HepG2 (cell line): ENCODE measurements around the gene DMXL2. TPM values are rescaled to one million over a fixed set of nuclear protein-coding genes. Genes with fewer than 3 reads are reported as not detected.

Source experiments
- BCL3 ChIP-seq: sonication (generic); formaldehyde crosslinking; IDR thresholded peaks from 2 replicates; pipeline ENCODE4 v1.5.1; 2020; ENCODE audit warnings: mild to moderate bottlenecking, missing genetic modification reagents, moderate library complexity
- CCDC6 ChIP-seq: sonication (generic); formaldehyde crosslinking; IDR thresholded peaks from 2 replicates; pipeline ENCODE4 v1.8.1; 2022; ENCODE audit warnings: mild to moderate bottlenecking, missing genetic modification reagents, moderate library complexity
- CSRNP1 ChIP-seq: sonication (generic); formaldehyde crosslinking; IDR thresholded peaks from 2 replicates; pipeline ENCODE4 v1.8.1; 2023; ENCODE audit warnings: mild to moderate bottlenecking, missing genetic modification reagents
- GATAD2A ChIP-seq: IDR thresholded peaks from 2 replicates; pipeline ENCODE4 v1.6.1; 2016
- KAT8 ChIP-seq: IDR thresholded peaks from 2 replicates; pipeline ENCODE4 v1.6.1; 2016; ENCODE audit warnings: missing genetic modification reagents, missing compliant biosample characterization
- KIAA2018 ChIP-seq: sonication (generic); formaldehyde crosslinking; IDR thresholded peaks from 2 replicates; pipeline ENCODE4 v1.5.0; 2020; ENCODE audit warnings: mild to moderate bottlenecking, missing genetic modification reagents, borderline replicate concordance
- LBX2 ChIP-seq: sonication (generic); formaldehyde crosslinking; IDR thresholded peaks from 2 replicates; pipeline ENCODE4 v1.5.0; 2020; ENCODE audit warnings: missing genetic modification reagents, mild to moderate bottlenecking, borderline replicate concordance
- NFE2L2 ChIP-seq: fragments of 150-350 bp; IDR thresholded peaks from 2 replicates; pipeline ENCODE4 v1.6.1; 2014; ENCODE audit warnings: low read length
- RFXANK ChIP-seq: IDR thresholded peaks from 2 replicates; pipeline ENCODE4 v1.6.1; 2016
- SAFB2 ChIP-seq: sonication (generic); formaldehyde crosslinking; IDR thresholded peaks from 2 replicates; pipeline ENCODE4 v1.5.1; 2020; ENCODE audit warnings: missing genetic modification reagents, low read depth, mild to moderate bottlenecking, borderline replicate concordance
- TARDBP ChIP-seq: sonication (generic); formaldehyde crosslinking; IDR thresholded peaks from 2 replicates; pipeline ENCODE4 v1.8.0; 2022; ENCODE audit warnings: mild to moderate bottlenecking, missing genetic modification reagents
- ZBTB14 ChIP-seq: sonication (generic); formaldehyde crosslinking; IDR thresholded peaks from 2 replicates; pipeline ENCODE4 v1.4.0; 2020; ENCODE audit warnings: missing genetic modification reagents
- ZFYVE20 ChIP-seq: sonication (generic); formaldehyde crosslinking; IDR thresholded peaks from 2 replicates; pipeline ENCODE4 v1.8.0; 2023; ENCODE audit warnings: low read depth, mild to moderate bottlenecking, moderate library complexity, missing genetic modification reagents, borderline replicate concordance
- ZNF337 ChIP-seq: sonication (generic); formaldehyde crosslinking; IDR thresholded peaks from 2 replicates; pipeline ENCODE4 v1.5.1; 2020; ENCODE audit warnings: missing genetic modification reagents, low read depth, mild to moderate bottlenecking, borderline replicate concordance
- ZNF430 ChIP-seq: sonication (generic); formaldehyde crosslinking; IDR thresholded peaks from 2 replicates; pipeline ENCODE4 v1.9.0; 2021; ENCODE audit warnings: mild to moderate bottlenecking, missing genetic modification reagents
- ZNF720 ChIP-seq: sonication (generic); formaldehyde crosslinking; IDR thresholded peaks from 2 replicates; pipeline ENCODE4 v1.4.0; 2020; ENCODE audit warnings: missing genetic modification reagents
- ZNF777 ChIP-seq: sonication (generic); formaldehyde crosslinking; IDR thresholded peaks from 2 replicates; pipeline ENCODE4 v1.4.0; 2020; ENCODE audit warnings: missing genetic modification reagents
- polyA plus RNA-seq, 8 experiments: library from polyadenylated mRNA; depleted of rRNA in 3 of 8; stranded (reverse) in 7 of 8; unstranded in 1 of 8; fragments of >200 nt; fragmentation: Illumina TruSeq in 4 of 8; extraction: Trizol in 4 of 8; gene quantifications; 2 replicates each; pipeline versions ENCODE4 v1.2.1 to v1.2.3, GENCODE V29; 2011 to 2016; ENCODE audit warnings: low read depth in 4 of 8, missing spikeins in 1 of 8, mixed read lengths in 1 of 8; ENCODE audit not compliant: insufficient read depth in 1 of 8
- total RNA-seq, 5 experiments: library from RNA; depleted of rRNA; stranded (reverse); fragments of >200 nt; fragmentation: Illumina TruSeq; extraction: Trizol; gene quantifications; 2 replicates each; pipeline ENCODE4 v1.2.3, GENCODE V29; 2016; ENCODE audit warnings: low read depth in 1 of 5

Gene DMXL2
- total and polyA plus RNA-seq, 2 of the 13 experiments (the other 11 are each of a cell fraction or from before 2014, with no cell fraction given) = 11.6 to 15.3 TPM

- TF ChIP-seq KIAA2018 (CRISPR knock-in tag) (no peak), ZFYVE20 (no peak), ZNF777 (CRISPR knock-in tag) (no peak), ZNF720 (CRISPR knock-in tag) (no peak), ZNF430 (CRISPR knock-in tag) (no peak), SAFB2 (CRISPR knock-in tag) (peak; percentile 33; the same call in 1 of the 2 replicates), RFXANK (CRISPR knock-in tag) (no peak), CCDC6 (CRISPR knock-in tag) (no peak), TARDBP (CRISPR knock-in tag) (no peak; the same call in 1 of the 2 replicates), KAT8 (CRISPR knock-in tag) (peak; percentile 30), BCL3 (CRISPR knock-in tag) (0 out of 2 replicates have a peak, but pooled peaks have one; percentile 57), ZBTB14 (CRISPR knock-in tag) (peak; percentile 96), LBX2 (CRISPR knock-in tag) (no peak), ZNF337 (CRISPR knock-in tag) (no peak), GATAD2A (CRISPR knock-in tag) (0 out of 2 replicates have a peak, but pooled peaks have one; percentile 7), NFE2L2 (no peak), CSRNP1 (no peak)
Measured at GRCh38 chr15:51622604-51623370, at the start of gene DMXL2 (continued).
